MCF 10A (cell line): ENCODE measurements around the gene RPL27. TPM values are rescaled to one million over a fixed set of nuclear protein-coding genes. Genes with fewer than 3 reads are reported as not detected.
"Not testable (repeated sequence)": the region's sequence is repeated elsewhere in the genome, so short reads cannot be mapped to it uniquely, and the experiment has no call there.

Source experiments
- BruUV-seq: library from RNA; stranded (reverse); fragments of 400-500 nt; replicated peaks from 2 replicates; lab custom pipeline; 2021; lab: Mats Ljungman, UMichigan
- CTCF ChIA-PET: fragments of 300-600 bp; sonication (Branson Sonifier 250); formaldehyde crosslinking; extraction: SDS; loops from one replicate; lab custom pipeline; 2021; ENCODE audit warnings: antibody characterized with exemption, inconsistent platforms; lab: Yijun Ruan, JAX
- POLR2A ChIA-PET: fragments of 300-600, 350-650 bp; sonication (Branson Sonifier 250); formaldehyde crosslinking; extraction: SDS; loops from one replicate; lab custom pipeline; 2020; ENCODE audit warnings: antibody characterized with exemption, inconsistent platforms; lab: Yijun Ruan, JAX
- DNase-seq: peaks from one replicate; pipeline ENCODE4 v3.0.0-alpha.2; 2018; ENCODE audit not compliant: unreplicated experiment
- H3K27ac Mint-ChIP-seq: one replicate; pipeline ENCODE4 v1.8.0; 2022; ENCODE audit warnings: mild to moderate bottlenecking, low read depth, mixed read lengths; ENCODE audit not compliant: unreplicated experiment
- H3K27me3 Mint-ChIP-seq: one replicate; pipeline ENCODE4 v1.8.0; 2022; ENCODE audit warnings: mixed read lengths; ENCODE audit not compliant: insufficient read depth, unreplicated experiment
- H3K36me3 Mint-ChIP-seq: one replicate; pipeline ENCODE4 v1.8.0; 2022; ENCODE audit warnings: mild to moderate bottlenecking, moderate library complexity, mixed read lengths; ENCODE audit not compliant: insufficient read depth, unreplicated experiment
- H3K4me1 Mint-ChIP-seq: one replicate; pipeline ENCODE4 v1.8.0; 2022; ENCODE audit warnings: mixed read lengths; ENCODE audit not compliant: insufficient read depth, unreplicated experiment
- H3K4me3 Mint-ChIP-seq: one replicate; pipeline ENCODE4 v1.8.0; 2022; ENCODE audit warnings: mild to moderate bottlenecking, moderate library complexity, mixed read lengths; ENCODE audit not compliant: unreplicated experiment
- H3K9me3 Mint-ChIP-seq: one replicate; pipeline ENCODE4 v1.8.0; 2022; ENCODE audit warnings: mixed read lengths; ENCODE audit not compliant: unreplicated experiment
- intact Hi-C: fragments of 100-400 bp; cut with micrococcal nuclease; formaldehyde crosslinking; loops from 2 replicates; pipeline ENCODE4 v1.14.1; 2022
- total RNA-seq: library from RNA; stranded (reverse); gene quantifications from 2 replicates; pipeline ENCODE4 v1.2.3, GENCODE V29; 2022
- TF ChIP-seq, protein P1 (sequence below): fragments of 200-600 bp; IDR thresholded peaks from one replicate; pipeline ENCODE4 v1.8.0; 2022; ENCODE audit warnings: antibody characterized with exemption, mild to moderate bottlenecking; ENCODE audit not compliant: unreplicated experiment

RPL27 gene
- total RNA-seq, 1 experiment from 2014 or later, result 1,226 TPM

GRCh38 chr17:42971589-42971988 is 26.6 kb upstream of the RPL27 start:
- Mint-ChIP-seq H3K27ac (no peak overlapping the region), H3K9me3 (no peaks in the 10 kb centered on the region), H3K36me3 (no peaks in the 10 kb centered on the region), H3K4me3 (no peak overlapping the region), H3K4me1 (peaks cover 4% of the 10 kb centered on the region), H3K27me3 (no peaks in the 10 kb centered on the region)
- CTCF ChIA-PET, result interaction anchor here (0.6 to 1.0 kb wide), 2 partner anchors 148 to 248 kb away, joined by 3 to 5 read pairs; partner anchors contain the start of gene BECN1
- intact Hi-C loops, result no loop called here
- no TSS peak for BruUV-seq
- POLR2A ChIA-PET, result interaction anchor here (0.6 kb wide), 1 partner anchor 152 kb away, joined by 5 read pairs; no protein-coding TSS in a partner anchor
- TF ChIP-seq, protein P1, sequence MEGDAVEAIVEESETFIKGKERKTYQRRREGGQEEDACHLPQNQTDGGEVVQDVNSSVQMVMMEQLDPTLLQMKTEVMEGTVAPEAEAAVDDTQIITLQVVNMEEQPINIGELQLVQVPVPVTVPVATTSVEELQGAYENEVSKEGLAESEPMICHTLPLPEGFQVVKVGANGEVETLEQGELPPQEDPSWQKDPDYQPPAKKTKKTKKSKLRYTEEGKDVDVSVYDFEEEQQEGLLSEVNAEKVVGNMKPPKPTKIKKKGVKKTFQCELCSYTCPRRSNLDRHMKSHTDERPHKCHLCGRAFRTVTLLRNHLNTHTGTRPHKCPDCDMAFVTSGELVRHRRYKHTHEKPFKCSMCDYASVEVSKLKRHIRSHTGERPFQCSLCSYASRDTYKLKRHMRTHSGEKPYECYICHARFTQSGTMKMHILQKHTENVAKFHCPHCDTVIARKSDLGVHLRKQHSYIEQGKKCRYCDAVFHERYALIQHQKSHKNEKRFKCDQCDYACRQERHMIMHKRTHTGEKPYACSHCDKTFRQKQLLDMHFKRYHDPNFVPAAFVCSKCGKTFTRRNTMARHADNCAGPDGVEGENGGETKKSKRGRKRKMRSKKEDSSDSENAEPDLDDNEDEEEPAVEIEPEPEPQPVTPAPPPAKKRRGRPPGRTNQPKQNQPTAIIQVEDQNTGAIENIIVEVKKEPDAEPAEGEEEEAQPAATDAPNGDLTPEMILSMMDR, result no peak
- no peak for DNase-seq

DNA sequence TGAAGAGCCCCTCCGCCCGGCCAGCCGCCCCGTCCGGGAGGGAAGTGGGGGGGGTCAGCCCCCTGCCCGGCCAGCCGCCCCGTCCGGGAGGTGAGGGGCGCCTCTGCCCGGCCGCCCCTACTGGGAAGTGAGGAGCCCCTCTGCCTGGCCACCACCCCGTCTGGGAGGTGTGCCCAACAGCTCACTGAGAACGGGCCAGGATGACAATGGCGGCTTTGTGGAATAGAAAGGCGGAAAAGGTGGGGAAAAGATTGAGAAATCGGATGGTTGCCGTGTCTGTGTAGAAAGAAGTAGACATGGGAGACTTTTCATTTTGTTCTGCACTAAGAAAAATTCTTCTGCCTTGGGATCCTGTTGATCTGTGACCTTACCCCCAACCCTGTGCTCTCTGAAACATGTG is 24.9 kb upstream of the RPL27 start:
- H3K4me1 Mint-ChIP-seq, H3K4me3 Mint-ChIP-seq, H3K36me3 Mint-ChIP-seq, H3K27ac Mint-ChIP-seq, H3K9me3 Mint-ChIP-seq, H3K27me3 Mint-ChIP-seq, CTCF ChIA-PET, POLR2A ChIA-PET, DNase-seq, BruUV-seq, intact Hi-C loops: not testable (repeated sequence)

DNA sequence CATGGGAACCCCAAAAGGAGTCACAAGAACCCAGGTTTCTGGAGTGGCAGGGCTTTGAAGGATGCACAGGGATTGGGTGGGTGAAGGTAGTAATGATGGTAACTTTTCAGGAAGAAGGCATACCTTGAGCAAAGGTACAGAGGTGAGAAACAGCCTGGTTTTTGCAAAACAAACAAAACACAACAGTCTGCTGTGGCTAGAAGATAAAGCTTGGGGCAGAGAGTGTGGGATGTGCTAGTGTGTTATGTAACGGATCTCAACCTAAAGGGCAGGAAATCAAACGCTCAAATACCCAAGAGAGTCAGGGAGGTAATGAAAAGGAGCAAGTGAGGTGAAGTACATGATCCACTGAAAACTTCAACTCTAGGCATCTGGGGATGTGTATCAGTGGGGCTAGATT is 23.0 kb upstream of the RPL27 start:
- H3K9me3 Mint-ChIP-seq, result no peaks in the 10 kb centered on the region
- intact Hi-C loops, result no loop called here
- no TSS peak for BruUV-seq
- H3K27ac Mint-ChIP-seq, result peak overlapping the region; percentile 27
- ChIA-PET CTCF (no interaction called here), POLR2A (interaction anchor here (1.0 kb wide), 1 partner anchor 10 kb away, joined by 5 read pairs; no protein-coding TSS in a partner anchor)
- H3K27me3 Mint-ChIP-seq, result no peaks in the 10 kb centered on the region
- TF ChIP-seq, protein P1, result no peak
- H3K4me3 Mint-ChIP-seq, result no peak overlapping the region
- H3K4me1 Mint-ChIP-seq, result peaks cover 6% of the 10 kb centered on the region
- DNase-seq, result no peak
- H3K36me3 Mint-ChIP-seq, result no peaks in the 10 kb centered on the region

GRCh38 chr17:42975701-42976100 is 22.5 kb upstream of the RPL27 start:
- ChIA-PET CTCF (interaction anchor here (0.6 kb wide), 1 partner anchor 139 kb away, joined by 3 read pairs; no protein-coding TSS in a partner anchor), POLR2A (interaction anchor here (0.7 to 1.0 kb wide), 4 partner anchors 11 to 203 kb away, joined by 3 to 5 read pairs (median 3); partner anchors contain the start of gene VPS25)
- H3K4me3 Mint-ChIP-seq, H3K36me3 Mint-ChIP-seq, BruUV-seq, H3K27me3 Mint-ChIP-seq, H3K4me1 Mint-ChIP-seq, intact Hi-C loops, H3K9me3 Mint-ChIP-seq, DNase-seq: not testable (repeated sequence)
- peak overlapping the region; percentile 27 for H3K27ac Mint-ChIP-seq

DNA sequence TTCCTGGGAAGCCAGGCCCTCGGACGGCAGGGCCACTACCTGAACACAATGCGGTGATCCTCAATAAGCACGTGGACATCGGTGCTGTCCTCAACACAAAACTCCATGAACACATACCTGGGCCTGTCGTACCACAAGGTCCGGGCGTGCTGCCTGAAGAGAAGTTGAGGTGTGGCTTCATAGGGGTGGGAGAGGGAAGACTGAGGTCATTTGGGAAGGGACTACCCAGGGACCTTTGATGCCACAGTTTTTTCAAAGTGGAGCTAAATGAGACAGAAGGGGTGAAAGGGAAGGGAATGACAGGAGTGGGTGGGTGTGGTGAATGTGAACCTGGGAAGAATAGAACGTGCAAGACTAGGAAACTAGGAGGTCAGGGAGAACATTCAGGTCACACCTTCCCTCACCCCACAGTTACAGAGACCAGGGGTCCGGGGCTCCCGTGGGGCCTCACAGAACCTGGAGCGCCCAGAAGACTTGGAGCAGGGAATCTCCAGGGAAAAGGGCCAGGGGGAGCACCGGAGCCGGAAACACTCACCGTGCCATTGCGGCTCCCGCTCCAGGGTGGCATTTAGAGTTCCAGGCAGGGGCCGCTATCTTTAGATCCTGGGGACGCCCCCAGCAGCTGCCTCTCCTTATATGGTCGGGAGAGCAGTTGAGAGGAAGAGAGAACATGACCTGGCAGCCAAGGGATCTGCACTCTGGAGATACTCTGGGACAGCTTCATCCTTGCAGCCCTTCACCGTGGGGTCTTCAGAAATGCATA is 18.5 kb upstream of the RPL27 start, which contains the start of gene PTGES3L:
Gene PTGES3L (minus strand): TSS at position 570 of the 763 bp plus-strand sequence. CDS start 27 bp downstream, at position 543.
- Mint-ChIP-seq H3K36me3 (peaks cover 33% of the 10 kb centered on the region), H3K27me3 (no peaks in the 10 kb centered on the region), H3K4me1 (peaks cover 12% of the 10 kb centered on the region), H3K4me3 (peak within 1 kb of the TSS; percentile 95), H3K9me3 (no peaks in the 10 kb centered on the region), H3K27ac (peak within 1 kb of the TSS; percentile 82)
- peak; percentile 38 for DNase-seq
- ChIA-PET POLR2A (interaction anchor here (0.6 to 4.1 kb wide), 5 partner anchors 11 to 494 kb away, joined by 3 to 46 read pairs (median 12); partner anchors contain the start of genes AARSD1 and RPL27), CTCF (interaction anchor here (1.0 to 1.1 kb wide), 2 partner anchors 9 to 11 kb away, joined by 3 read pairs; no protein-coding TSS in a partner anchor)
- no TSS peak for BruUV-seq
- intact Hi-C loops, result no loop called here
- TF ChIP-seq, protein P1, result no peak
